GM18519 (cell line): Measurements from ENCODE around the gene LRRC53.
A peak's percentile ranks its signal among the peaks of the same experiment; 100 is the strongest.

Experiments used
- ATAC-seq: cut with Tn5 transposase; IDR thresholded peaks from one replicate; pipeline ENCODE4 v1.9.1; 2021; ENCODE audit warnings: mild to moderate bottlenecking, moderate library complexity; ENCODE audit not compliant: unreplicated experiment, low FRiP score

LRRC53 gene

GRCh38 chr1:74512170-74512915 lies at the start of gene LRRC53:
TSS of gene LRRC53 (minus strand) at chr1:74512611. CDS start at chr1:74483349, 29,262 bp downstream.
- no peak for ATAC-seq

GRCh38 chr1:74549932-74550331 lies 37.5 kb upstream of the LRRC53 start:
- no peak for ATAC-seq

GRCh38 chr1:74548961-74549750 lies 36.7 kb upstream of the LRRC53 start:
- no peak for ATAC-seq

- no peak for ATAC-seq
These were observed 33.4 kb upstream of the LRRC53 start for GRCh38 chr1:74545821-74546220.

- no peak for ATAC-seq
These were observed 21.8 kb upstream of the LRRC53 start for GRCh38 chr1:74534241-74534640.

GRCh38 chr1:74531796-74532195 lies 19.4 kb upstream of the LRRC53 start:
- ATAC-seq: no peak

- ATAC-seq: no peak
These were observed 18.5 kb upstream of the LRRC53 start for GRCh38 chr1:74530892-74531291.

- no peak for ATAC-seq
These were observed 15.7 kb upstream of the LRRC53 start for GRCh38 chr1:74528123-74528522.

GRCh38 chr1:74526708-74527107 lies 14.3 kb upstream of the LRRC53 start:
- ATAC-seq: no peak

- no peak for ATAC-seq
These were observed 11.6 kb upstream of the LRRC53 start for GRCh38 chr1:74523873-74524480.

- ATAC-seq: no peak
These were observed 9.7 kb upstream of the LRRC53 start for GRCh38 chr1:74522148-74522547.

GRCh38 chr1:74517599-74518051 lies 5.2 kb upstream of the LRRC53 start:
- peak; percentile 83 for ATAC-seq

- ATAC-seq: no peak
These were observed 1.2 kb upstream of the LRRC53 start for GRCh38 chr1:74513411-74514300.

GRCh38 chr1:74508449-74508848 lies 4.0 kb downstream of the LRRC53 start:
- no peak for ATAC-seq

GRCh38 chr1:74505928-74506710 lies 6.3 kb downstream of the LRRC53 start:
- ATAC-seq: no peak

GRCh38 chr1:74504933-74505512 lies 7.4 kb downstream of the LRRC53 start:
- no peak for ATAC-seq

- ATAC-seq: peak; percentile 66
These were observed 8.1 kb downstream of the LRRC53 start for GRCh38 chr1:74504125-74504932.

GRCh38 chr1:74502858-74503257 lies 9.6 kb downstream of the LRRC53 start:
- ATAC-seq: no peak
